HL-60 (cell line): Measurements from ENCODE around the gene NCSTN.

Experiments
- TF ChIP-seq, protein P1 (sequence below): IDR thresholded peaks from one replicate; pipeline ENCODE4 v1.5.1; 2011; ENCODE audit warnings: low read length, control low read depth, inconsistent platforms; ENCODE audit not compliant: insufficient read depth
- TF ChIP-seq, protein P2 (sequence below): IDR thresholded peaks from 2 replicates; pipeline ENCODE4 v1.6.1; 2012; ENCODE audit warnings: low read depth; ENCODE audit not compliant: insufficient replicate concordance

DNA sequence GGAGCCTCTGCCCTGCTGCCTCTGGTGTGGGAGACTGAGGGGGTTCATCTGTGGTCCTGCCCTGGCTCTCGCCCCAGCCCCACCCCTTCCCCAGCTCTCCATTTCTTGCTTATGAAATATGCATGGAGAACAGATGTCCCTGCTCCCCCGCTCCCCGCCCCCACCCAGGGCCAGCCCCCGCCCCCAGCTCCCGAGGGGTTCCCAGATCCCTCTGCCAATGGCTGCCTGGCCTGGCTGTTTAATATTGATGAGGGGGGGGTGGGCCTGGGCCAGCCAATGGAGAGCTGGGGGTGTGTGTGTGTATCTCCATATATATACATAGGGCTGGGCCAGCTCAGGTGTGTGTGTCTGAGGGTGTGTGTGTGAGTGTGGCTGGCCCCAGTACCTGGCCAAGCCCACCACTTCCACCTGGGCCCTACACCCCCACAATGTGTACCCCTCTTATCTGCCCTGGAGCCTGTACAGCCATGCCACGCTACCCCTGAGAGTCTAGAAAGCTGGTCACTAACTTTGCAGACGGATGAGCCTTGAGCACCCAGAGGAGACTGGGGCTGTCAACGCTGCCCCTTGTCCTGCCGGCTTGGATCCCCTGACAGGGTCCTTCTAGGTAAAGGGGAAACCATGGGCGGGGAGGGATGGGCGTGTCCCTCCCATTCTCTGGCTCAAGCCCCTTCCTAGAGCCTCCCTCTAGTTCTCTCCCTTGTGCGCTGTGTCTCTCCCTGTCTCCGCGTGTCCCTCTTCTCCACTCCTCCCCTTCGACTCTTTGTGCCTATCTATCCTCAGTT is 23.7 kb downstream of the NCSTN start, which contains the start of gene NHLH1:
- TF ChIP-seq, protein P1, sequence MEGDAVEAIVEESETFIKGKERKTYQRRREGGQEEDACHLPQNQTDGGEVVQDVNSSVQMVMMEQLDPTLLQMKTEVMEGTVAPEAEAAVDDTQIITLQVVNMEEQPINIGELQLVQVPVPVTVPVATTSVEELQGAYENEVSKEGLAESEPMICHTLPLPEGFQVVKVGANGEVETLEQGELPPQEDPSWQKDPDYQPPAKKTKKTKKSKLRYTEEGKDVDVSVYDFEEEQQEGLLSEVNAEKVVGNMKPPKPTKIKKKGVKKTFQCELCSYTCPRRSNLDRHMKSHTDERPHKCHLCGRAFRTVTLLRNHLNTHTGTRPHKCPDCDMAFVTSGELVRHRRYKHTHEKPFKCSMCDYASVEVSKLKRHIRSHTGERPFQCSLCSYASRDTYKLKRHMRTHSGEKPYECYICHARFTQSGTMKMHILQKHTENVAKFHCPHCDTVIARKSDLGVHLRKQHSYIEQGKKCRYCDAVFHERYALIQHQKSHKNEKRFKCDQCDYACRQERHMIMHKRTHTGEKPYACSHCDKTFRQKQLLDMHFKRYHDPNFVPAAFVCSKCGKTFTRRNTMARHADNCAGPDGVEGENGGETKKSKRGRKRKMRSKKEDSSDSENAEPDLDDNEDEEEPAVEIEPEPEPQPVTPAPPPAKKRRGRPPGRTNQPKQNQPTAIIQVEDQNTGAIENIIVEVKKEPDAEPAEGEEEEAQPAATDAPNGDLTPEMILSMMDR: no peak
- TF ChIP-seq, protein P2, sequence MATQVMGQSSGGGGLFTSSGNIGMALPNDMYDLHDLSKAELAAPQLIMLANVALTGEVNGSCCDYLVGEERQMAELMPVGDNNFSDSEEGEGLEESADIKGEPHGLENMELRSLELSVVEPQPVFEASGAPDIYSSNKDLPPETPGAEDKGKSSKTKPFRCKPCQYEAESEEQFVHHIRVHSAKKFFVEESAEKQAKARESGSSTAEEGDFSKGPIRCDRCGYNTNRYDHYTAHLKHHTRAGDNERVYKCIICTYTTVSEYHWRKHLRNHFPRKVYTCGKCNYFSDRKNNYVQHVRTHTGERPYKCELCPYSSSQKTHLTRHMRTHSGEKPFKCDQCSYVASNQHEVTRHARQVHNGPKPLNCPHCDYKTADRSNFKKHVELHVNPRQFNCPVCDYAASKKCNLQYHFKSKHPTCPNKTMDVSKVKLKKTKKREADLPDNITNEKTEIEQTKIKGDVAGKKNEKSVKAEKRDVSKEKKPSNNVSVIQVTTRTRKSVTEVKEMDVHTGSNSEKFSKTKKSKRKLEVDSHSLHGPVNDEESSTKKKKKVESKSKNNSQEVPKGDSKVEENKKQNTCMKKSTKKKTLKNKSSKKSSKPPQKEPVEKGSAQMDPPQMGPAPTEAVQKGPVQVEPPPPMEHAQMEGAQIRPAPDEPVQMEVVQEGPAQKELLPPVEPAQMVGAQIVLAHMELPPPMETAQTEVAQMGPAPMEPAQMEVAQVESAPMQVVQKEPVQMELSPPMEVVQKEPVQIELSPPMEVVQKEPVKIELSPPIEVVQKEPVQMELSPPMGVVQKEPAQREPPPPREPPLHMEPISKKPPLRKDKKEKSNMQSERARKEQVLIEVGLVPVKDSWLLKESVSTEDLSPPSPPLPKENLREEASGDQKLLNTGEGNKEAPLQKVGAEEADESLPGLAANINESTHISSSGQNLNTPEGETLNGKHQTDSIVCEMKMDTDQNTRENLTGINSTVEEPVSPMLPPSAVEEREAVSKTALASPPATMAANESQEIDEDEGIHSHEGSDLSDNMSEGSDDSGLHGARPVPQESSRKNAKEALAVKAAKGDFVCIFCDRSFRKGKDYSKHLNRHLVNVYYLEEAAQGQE: no peak
